Endothelial cell of umbilical vein (primary cell): ENCODE measurements around the gene BANF2. TPM values are rescaled to one million over a fixed set of nuclear protein-coding genes. Genes with fewer than 3 reads are reported as not detected.

Experiments used
- BruUV-seq: library from RNA; stranded (reverse); fragments of 400-500 nt; replicated peaks from 2 replicates; lab custom pipeline; 2021; lab: Mats Ljungman, UMichigan
- CTCF ChIA-PET: fragments of 300-600, 350-600 bp; sonication (Branson Sonifier 250); formaldehyde crosslinking; loops from one replicate; lab custom pipeline; 2021; ENCODE audit warnings: antibody characterized with exemption, inconsistent platforms; lab: Charles Lee
- POLR2A ChIA-PET: fragments of 300-600, 350-600 bp; sonication (Branson Sonifier 250); formaldehyde crosslinking; loops from one replicate; lab custom pipeline; 2021; ENCODE audit warnings: antibody characterized with exemption, inconsistent platforms; lab: Charles Lee
- DNase-seq: peaks from one replicate; pipeline ENCODE4 v3.0.0-alpha.2; 2011; ENCODE audit warnings: low read depth, low spot score
- FAIRE-seq: peaks from 2 replicates; lab custom pipeline; 2011; peaks lifted over from hg19 to GRCh38; lab: Jason Lieb, UNC
- H2AFZ ChIP-seq: 2 replicates; pipeline ENCODE4 v1.6.0; 2012; ENCODE audit warnings: low read depth, low read length, control low read depth, inconsistent platforms
- H3K27ac ChIP-seq: 2 replicates; pipeline ENCODE4 v1.5.1; 2011; ENCODE audit warnings: low read depth, mild to moderate bottlenecking, control low read depth, low read length, moderate library complexity; ENCODE audit not compliant: insufficient read depth
- H3K27me3 ChIP-seq, 2 experiments: 2 replicates each; pipeline versions ENCODE4 v1.6.0 to v1.6.1; 2011; ENCODE audit warnings: low read length in 2 of 2, mixed read lengths in 1 of 2; ENCODE audit not compliant: control insufficient read depth in 2 of 2, insufficient read depth in 2 of 2
- H3K36me3 ChIP-seq, 2 experiments: 2 replicates in 1 of 2; 3 replicates in 1 of 2; pipeline ENCODE4 v1.5.1; 2011; ENCODE audit warnings: low read length in 2 of 2, mild to moderate bottlenecking in 1 of 2, moderate library complexity in 1 of 2; ENCODE audit not compliant: control insufficient read depth in 2 of 2, insufficient read depth in 2 of 2; ENCODE audit errors: extremely low read depth in 1 of 2
- H3K4me1 ChIP-seq: 3 replicates; pipeline ENCODE4 v1.5.1; 2011; ENCODE audit warnings: mild to moderate bottlenecking, low read length; ENCODE audit not compliant: control insufficient read depth, insufficient read depth; ENCODE audit errors: extremely low read depth
- H3K4me2 ChIP-seq: 2 replicates; pipeline ENCODE4 v1.6.1; 2011; ENCODE audit warnings: low read length, control low read depth, mixed read lengths; ENCODE audit not compliant: insufficient read depth
- H3K4me3 ChIP-seq, 3 experiments: fragments of 200-600 bp in 1 of 3; sonication (generic), shearing (Covaris generic) in 1 of 3; replicated peaks in 1 of 3; 2 replicates each; pipeline ENCODE4 v1.5.1; 2011 to 2016; ENCODE audit warnings: control low read depth in 3 of 3, low read length in 3 of 3, mild to moderate bottlenecking in 2 of 3, inconsistent platforms in 1 of 3, low read depth in 1 of 3, moderate library complexity in 1 of 3; ENCODE audit not compliant: insufficient read depth in 1 of 3
- H3K79me2 ChIP-seq: 2 replicates; pipeline ENCODE4 v1.6.0; 2012; ENCODE audit warnings: low read length, inconsistent platforms; ENCODE audit not compliant: control insufficient read depth, insufficient read depth
- H3K9ac ChIP-seq: replicated peaks from 2 replicates; pipeline ENCODE3; 2011; ENCODE audit warnings: low read length, control low read depth; ENCODE audit not compliant: insufficient read depth; ENCODE audit errors: extremely low read depth
- H3K9me1 ChIP-seq: replicated peaks from 3 replicates; pipeline ENCODE4 v1.6.0; 2011; ENCODE audit warnings: mild to moderate bottlenecking, low read length; ENCODE audit not compliant: control insufficient read depth, insufficient read depth; ENCODE audit errors: extremely low read depth
- H3K9me3 ChIP-seq: replicated peaks from 2 replicates; pipeline ENCODE4 v1.5.1; 2012; ENCODE audit warnings: low read length, inconsistent platforms; ENCODE audit not compliant: control insufficient read depth, insufficient read depth
- H4K20me1 ChIP-seq: replicated peaks from 2 replicates; pipeline ENCODE3; 2011; ENCODE audit warnings: mild to moderate bottlenecking, low read length; ENCODE audit not compliant: control insufficient read depth, insufficient read depth; ENCODE audit errors: extremely low read depth
- CTCF ChIP-seq, 2 donors: IDR thresholded peaks; 1 replicate in 1 of 2; 2 replicates in 1 of 2; pipeline ENCODE4 v1.5.1; 2011; ENCODE audit warnings: low read length in 2 of 2, mild to moderate bottlenecking in 2 of 2, moderate library complexity in 2 of 2, control low read depth in 1 of 2, inconsistent platforms in 1 of 2, low read depth in 1 of 2; ENCODE audit not compliant: insufficient read depth in 1 of 2; ENCODE audit errors: extremely low read depth in 1 of 2
- EZH2 ChIP-seq: IDR thresholded peaks from 2 replicates; pipeline ENCODE4 v1.6.1; 2012; ENCODE audit warnings: borderline replicate concordance, low read depth, mild to moderate bottlenecking, moderate library complexity, low read length, inconsistent platforms; ENCODE audit not compliant: severe bottlenecking
- FOS ChIP-seq: IDR thresholded peaks from 2 replicates; pipeline ENCODE4 v1.6.1; 2011; ENCODE audit warnings: mild to moderate bottlenecking, low read length, moderate library complexity, borderline replicate concordance; ENCODE audit not compliant: insufficient read depth
- GATA2 ChIP-seq: IDR thresholded peaks from 2 replicates; pipeline ENCODE4 v1.7.0; 2011; ENCODE audit warnings: low read depth, mild to moderate bottlenecking, moderate library complexity, mixed read lengths, low read length; ENCODE audit not compliant: insufficient read length, insufficient read depth
- JUN ChIP-seq: IDR thresholded peaks from 2 replicates; pipeline ENCODE4 v1.6.1; 2011; ENCODE audit warnings: borderline replicate concordance, low read depth; ENCODE audit not compliant: insufficient read length, insufficient read depth
- MAX ChIP-seq: IDR thresholded peaks from 2 replicates; pipeline ENCODE4 v1.6.1; 2011; ENCODE audit not compliant: insufficient read depth, insufficient read length
- MYC ChIP-seq: IDR thresholded peaks from one replicate; pipeline ENCODE4 v1.6.1; 2011; ENCODE audit warnings: mild to moderate bottlenecking, low read depth, low read length
- POLR2A ChIP-seq: IDR thresholded peaks from 2 replicates; pipeline ENCODE4 v1.6.1; 2012; ENCODE audit warnings: low read depth, mild to moderate bottlenecking, control low read depth, low read length
- POLR2AphosphoS5 ChIP-seq: IDR thresholded peaks from 2 replicates; pipeline ENCODE4 v1.6.1; 2012; ENCODE audit warnings: low read depth, mild to moderate bottlenecking, control low read depth, low read length, moderate library complexity; ENCODE audit not compliant: insufficient read depth
- dilution Hi-C: fragments of 300-500 bp; cut with MboI; formaldehyde crosslinking; loops from one replicate; pipeline ENCODE4 v1.15.0; 2019; ENCODE audit warnings: low sequenced_read_pairs; ENCODE audit not compliant: extremely low pct_ligation_motif_present
- intact Hi-C: fragments of 100-400 bp; cut with micrococcal nuclease; formaldehyde crosslinking; loops from one replicate; pipeline ENCODE4 v1.10.0; 2022
- polyA plus RNA-seq, 4 experiments: library from polyadenylated mRNA; depleted of rRNA in 3 of 4; stranded (reverse) in 3 of 4; unstranded in 1 of 4; fragments of >200 nt; gene quantifications; 2 replicates each; pipeline versions ENCODE4 v1.2.1 to v1.2.3, GENCODE V29; 2011 to 2012; ENCODE audit warnings: missing spikeins in 1 of 4
- total RNA-seq: library from RNA; stranded (reverse); gene quantifications from 2 replicates; pipeline ENCODE4 v1.2.3, GENCODE V29; 2021

BANF2 gene
- total and polyA plus RNA-seq, 2 donors (not counting 3 experiments of a cell fraction or from before 2014, with no cell fraction given) = not detected

- no peaks in the 10 kb centered on the region for H3K4me1 ChIP-seq
- H3K4me2 ChIP-seq = no peak overlapping the region
- H3K9me1 ChIP-seq = no peaks in the 10 kb centered on the region
- dilution Hi-C loops = no loop called here
- no peak overlapping the region for H3K9ac ChIP-seq
- peaks cover 1 to 4% of the 10 kb centered on the region in 2 experiments for H3K27me3 ChIP-seq
- no peaks in the 10 kb centered on the region for H3K79me2 ChIP-seq
- no peaks in the 10 kb centered on the region for H3K36me3 ChIP-seq
- no peaks in the 10 kb centered on the region for H4K20me1 ChIP-seq
- DNase-seq (no peak), FAIRE-seq (no peak)
- intact Hi-C loops = no loop called here
- H3K27ac ChIP-seq = no peak overlapping the region
- H2AFZ ChIP-seq = no peak overlapping the region
- ChIA-PET CTCF (interaction anchor here (1.3 to 2.1 kb wide), 4 partner anchors 8 to 216 kb away, joined by 3 to 5 read pairs (median 4); partner anchors contain the start of gene RRBP1), POLR2A (no interaction called here)
- no peaks in the 10 kb centered on the region for H3K9me3 ChIP-seq
- TF ChIP-seq POLR2A (no peak), FOS (no peak), EZH2 (no peak), JUN (no peak), MYC (no peak), CTCF (IDR thresholded peaks at IDR 0.05; ENCODE audit: extremely low read depth in 1 of 2, insufficient read depth in 1 of 2, low read depth in 1 of 2, low read length in 2 of 2) (no peak), GATA2 (no peak), MAX (no peak), POLR2AphosphoS5 (no peak)
- BruUV-seq = no TSS peak
- H3K4me3 ChIP-seq = no peak overlapping the region
These were observed 23.5 kb downstream of the BANF2 start for GRCh38 chr20:17723301-17723691.
